Colonic mucosa (tissue), 4 donors: Measurements from ENCODE around the gene EFTUD2. TPM values are rescaled to one million over a fixed set of nuclear protein-coding genes. Genes with fewer than 3 reads are reported as not detected.

Experiments used
- DNase-seq: peaks from one replicate; pipeline ENCODE4 v3.0.0-alpha.2; 2020
- H3K27ac ChIP-seq: fragments of 200-600 bp; one replicate; pipeline ENCODE4 v1.8.0; 2021
- H3K27me3 ChIP-seq: fragments of 200-600 bp; one replicate; pipeline ENCODE4 v1.8.0; 2021
- H3K36me3 ChIP-seq: fragments of 200-600 bp; one replicate; pipeline ENCODE4 v1.8.0; 2021
- H3K4me1 ChIP-seq: fragments of 200-600 bp; one replicate; pipeline ENCODE4 v1.8.0; 2021; ENCODE audit warnings: mild to moderate bottlenecking
- H3K4me3 ChIP-seq: fragments of 200-600 bp; one replicate; pipeline ENCODE4 v1.8.0; 2021
- H3K9ac ChIP-seq, 2 donors: one replicate each; pipeline ENCODE4 v1.7.0; 2013; ENCODE audit warnings: control low read depth in 2 of 2, low read depth in 2 of 2, low read length in 2 of 2
- H3K9me3 ChIP-seq: fragments of 200-600 bp; one replicate; pipeline ENCODE4 v1.8.0; 2021
- CTCF ChIP-seq: fragments of 200-600 bp; IDR thresholded peaks from one replicate; pipeline ENCODE4 v1.8.0; 2022; ENCODE audit warnings: antibody characterized with exemption, mild to moderate bottlenecking
- intact Hi-C: fragments of 100-400 bp; cut with DNase I; formaldehyde crosslinking; loops from one replicate; pipeline ENCODE4 v1.14.1; 2022
- total RNA-seq, 2 donors: library from RNA; stranded (reverse); fragmentation: NEBNext Ultra II Directional in 1 of 2; extraction: Animal tissue kit (Norgen Biotek cat#: 25700) in 1 of 2; gene quantifications; one replicate each; pipeline ENCODE4 v1.2.1, GENCODE V29; 2021
- donor health status: healthy.
- donor health status: DM: no; HTN: no; CAD: no.
- donor health status: DM: no; HTN: no; CAD: no.

Gene EFTUD2
- total RNA-seq, 2 donors from 2014 or later, result 74.8 to 109 TPM

DNA sequence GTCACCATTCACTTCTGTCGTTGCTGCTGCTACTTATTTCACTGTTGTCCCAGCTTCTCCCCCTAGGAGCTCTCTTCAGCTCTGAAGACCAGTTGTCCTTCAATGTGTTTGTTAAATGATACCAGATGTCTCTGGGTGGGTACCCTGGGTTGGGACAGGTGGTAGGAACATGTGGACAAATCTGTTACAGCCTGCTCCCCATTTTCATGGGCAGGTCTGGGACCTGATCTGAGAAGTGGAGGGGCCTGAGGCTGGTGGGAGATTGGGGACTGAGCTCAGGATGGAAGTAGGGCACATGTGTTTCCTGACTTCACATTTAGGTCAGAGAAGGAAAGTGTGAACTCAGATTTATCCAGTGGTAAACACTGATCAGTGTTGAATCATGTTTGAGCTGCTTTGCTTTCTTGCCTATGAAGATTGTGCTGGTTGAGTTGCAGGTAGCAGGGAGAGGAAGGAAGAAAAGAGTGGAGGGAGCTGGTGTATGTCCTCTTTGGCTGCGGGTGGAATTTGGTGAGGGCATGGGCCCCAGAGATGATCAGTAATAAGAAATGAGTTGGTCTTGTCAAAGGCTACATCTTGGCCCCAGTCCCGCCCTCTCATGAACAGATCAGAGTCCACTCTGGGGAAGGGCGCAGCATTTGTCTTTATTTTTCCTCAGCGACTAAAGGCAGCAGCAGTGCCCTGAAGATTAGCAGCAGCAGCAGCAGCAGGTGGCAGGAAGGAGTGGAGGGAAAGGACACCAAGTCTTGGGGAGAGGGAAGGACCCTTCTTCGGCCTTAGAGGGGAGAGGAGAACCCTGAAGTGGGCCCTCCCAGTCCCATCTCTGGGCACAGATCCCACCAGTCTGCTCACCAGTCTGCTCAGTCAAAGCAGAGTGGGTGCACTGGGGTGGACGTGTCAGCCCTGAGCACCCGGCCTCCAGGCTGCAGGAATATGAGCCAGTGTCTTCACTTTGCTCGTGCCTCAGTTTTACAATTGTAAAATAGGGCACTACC is 6.1 kb upstream of the EFTUD2 start:
- H3K36me3 ChIP-seq, result no peaks in the 10 kb centered on the region
- H3K27me3 ChIP-seq, result no peaks in the 10 kb centered on the region
- DNase-seq, result peak; percentile 73
- H3K27ac ChIP-seq, result no peak overlapping the region
- peak overlapping the region in 1 of 2 donors; percentile 70 for H3K9ac ChIP-seq
- intact Hi-C loops, result no loop called here
- no peak overlapping the region for H3K4me3 ChIP-seq
- H3K4me1 ChIP-seq, result peaks cover 3% of the 10 kb centered on the region
- no peak for TF ChIP-seq CTCF
- no peaks in the 10 kb centered on the region for H3K9me3 ChIP-seq

- intact Hi-C loops, result no loop called here
These were observed 5.0 kb upstream of the EFTUD2 start for GRCh38 chr17:44904001-44904984.

GRCh38 chr17:44903012-44903685 is 3.9 kb upstream of the EFTUD2 start:
- intact Hi-C loops, result no loop called here
- no peaks in the 10 kb centered on the region for H3K27me3 ChIP-seq
- TF ChIP-seq CTCF, result no peak
- peak; percentile 36 for DNase-seq
- H3K9ac ChIP-seq, result no peak overlapping the region
- H3K4me1 ChIP-seq, result peaks cover 7% of the 10 kb centered on the region
- H3K4me3 ChIP-seq, result no peak overlapping the region
- no peaks in the 10 kb centered on the region for H3K36me3 ChIP-seq
- no peak overlapping the region for H3K27ac ChIP-seq
- H3K9me3 ChIP-seq, result no peaks in the 10 kb centered on the region

More at GRCh38 chr17:44904001-44904984, 5.0 kb upstream of the EFTUD2 start:
- no peaks in the 10 kb centered on the region for H3K27me3 ChIP-seq
- TF ChIP-seq CTCF, result no peak
- H3K4me1 ChIP-seq, result peaks cover 3% of the 10 kb centered on the region
- H3K27ac ChIP-seq, result no peak overlapping the region
- DNase-seq, result no peak
- H3K36me3 ChIP-seq, result no peaks in the 10 kb centered on the region
- H3K4me3 ChIP-seq, result no peak overlapping the region
- H3K9ac ChIP-seq, result no peak overlapping the region
- H3K9me3 ChIP-seq, result no peaks in the 10 kb centered on the region

- Histone ChIP-seq H3K4me1 (peaks cover 13% of the 10 kb centered on the region), H3K4me3 (no peak overlapping the region), H3K36me3 (no peaks in the 10 kb centered on the region), H3K27ac (no peak overlapping the region), H3K9ac (no peak overlapping the region), H3K9me3 (no peaks in the 10 kb centered on the region), H3K27me3 (no peaks in the 10 kb centered on the region)
- no peak for DNase-seq
- no peak for TF ChIP-seq CTCF
- intact Hi-C loops, result no loop called here
These were observed 3.0 kb upstream of the EFTUD2 start for GRCh38 chr17:44902135-44902760.
